RPMI7951 (cell line): ENCODE data around the gene RTN4R. TPM values are rescaled to one million over a fixed set of nuclear protein-coding genes. Genes with fewer than 3 reads are reported as not detected.

ENCODE experiments used
- DNase-seq: peaks from one replicate; pipeline ENCODE4 v3.0.0-alpha.2; 2012; ENCODE audit warnings: low read depth
- total RNA-seq: library from RNA; depleted of rRNA; stranded (reverse); fragments of >200 nt; shearing (Covaris generic); gene quantifications from 2 replicates; pipeline ENCODE4 v1.2.3, GENCODE V29; 2014

The RTN4R gene
- total RNA-seq, 1 experiment from 2014 or later: 0.12 TPM

DNA sequence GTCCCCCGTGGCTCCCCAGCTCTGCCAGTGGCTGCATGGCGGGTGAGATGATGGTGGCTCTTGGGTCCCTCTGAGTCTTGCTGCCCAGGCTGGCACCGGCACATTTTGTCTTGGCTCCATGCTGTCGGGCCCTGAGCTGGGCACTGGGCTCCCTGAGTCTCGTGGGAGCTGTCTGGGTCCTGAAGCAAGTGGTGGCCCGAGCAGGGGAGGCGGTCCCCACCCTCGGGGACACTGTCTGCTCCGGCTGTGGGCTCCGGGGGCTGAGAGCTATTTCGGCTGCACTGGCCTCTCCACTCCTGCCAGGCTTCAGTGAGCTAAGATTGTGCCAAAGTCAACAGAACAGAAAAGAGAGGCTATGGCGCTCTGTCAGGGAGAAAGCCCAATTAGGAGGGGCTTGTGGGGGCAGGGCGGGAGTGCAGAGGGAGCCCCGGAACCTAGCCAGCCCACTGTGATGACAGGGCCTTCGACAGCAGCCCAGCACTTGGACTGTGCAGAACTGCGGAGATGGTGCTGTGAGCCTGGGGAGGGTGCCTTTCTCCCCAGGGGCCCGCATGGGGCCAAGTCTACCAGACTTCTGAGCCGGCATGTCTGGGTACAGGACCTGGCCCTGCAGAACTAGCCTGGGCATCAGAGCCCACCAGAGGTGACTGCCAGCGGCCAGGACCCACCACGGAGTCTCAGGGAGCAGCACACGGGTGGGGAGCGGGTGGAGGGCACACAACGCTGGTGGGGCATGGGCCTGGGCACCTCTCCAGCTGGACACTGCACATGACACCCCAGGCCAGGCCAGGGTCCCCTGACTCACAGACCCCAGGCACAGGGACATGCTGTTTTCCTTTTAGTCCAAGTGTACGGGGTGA lies 38.0 kb downstream of the RTN4R start:
- DNase-seq: no peak

DNA sequence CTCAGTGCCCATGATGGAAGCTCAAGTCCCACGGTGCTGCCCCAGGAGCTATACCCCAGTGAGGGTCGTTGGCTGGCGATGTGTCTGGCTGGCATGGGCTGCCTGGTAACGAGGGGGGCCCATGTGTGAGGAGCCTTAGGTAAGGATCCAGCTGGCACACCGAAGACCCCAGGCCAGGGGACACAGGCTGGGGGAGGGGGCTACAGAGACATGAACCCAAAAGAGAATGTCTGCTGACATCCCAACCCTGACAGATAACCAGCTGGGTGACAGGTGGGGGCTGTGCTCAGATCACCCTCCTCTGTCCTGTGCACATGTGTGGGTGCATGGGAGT lies 39.2 kb downstream of the RTN4R start:
- no peak for DNase-seq

- DNase-seq: peak; percentile 7
These were observed 39.8 kb downstream of the RTN4R start for GRCh38 chr22:20228055-20228938.

DNA sequence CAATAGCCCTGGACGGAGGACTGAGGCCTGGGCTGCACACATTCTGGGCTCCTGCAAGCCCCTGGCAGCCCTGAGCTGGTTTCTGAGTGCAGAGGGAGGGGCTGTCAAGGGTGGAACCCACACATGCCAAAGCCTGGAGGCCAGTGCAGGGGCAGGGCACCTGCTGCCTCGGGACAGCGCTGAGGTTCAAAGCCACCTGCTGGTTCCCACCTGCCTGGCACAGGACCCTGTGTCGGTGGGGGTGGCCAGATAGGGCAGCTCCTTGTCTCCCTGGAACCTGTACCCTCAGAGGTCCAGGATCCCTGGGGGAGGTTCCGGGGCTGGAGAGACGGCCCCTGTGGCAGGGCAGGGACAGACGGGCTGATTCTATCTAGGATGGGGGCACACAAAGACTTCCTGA lies 40.8 kb downstream of the RTN4R start:
- no peak for DNase-seq

DNA sequence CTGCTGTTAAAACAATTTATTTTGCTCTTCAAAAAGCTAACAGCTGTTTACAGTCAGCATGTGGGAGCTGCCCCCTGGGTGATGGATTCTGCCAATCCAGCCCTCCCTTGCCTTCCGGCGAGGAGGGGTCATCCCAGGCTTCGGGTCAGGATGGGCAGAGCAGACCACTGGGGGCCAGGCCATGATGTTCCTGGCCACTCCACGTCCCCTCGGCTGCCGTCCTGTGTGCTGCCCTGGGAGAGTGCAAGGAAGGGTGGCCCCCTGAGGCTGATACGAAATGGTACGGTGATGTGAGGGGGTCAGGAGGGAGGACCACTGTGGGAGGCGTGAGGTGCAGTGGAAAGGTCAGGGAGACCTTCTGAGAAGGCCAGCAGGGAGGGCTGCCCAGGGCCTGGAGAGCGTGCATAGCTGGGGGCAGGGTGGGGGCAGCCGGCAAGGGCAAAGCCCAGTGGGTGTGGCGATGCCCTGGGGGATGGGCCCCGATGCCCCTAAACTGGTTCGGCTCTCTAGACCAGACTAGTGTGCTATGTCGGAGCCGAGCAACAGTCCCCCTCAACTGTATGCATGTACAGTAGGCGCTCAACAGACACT lies 41.3 kb downstream of the RTN4R start:
- DNase-seq: no peak

DNA sequence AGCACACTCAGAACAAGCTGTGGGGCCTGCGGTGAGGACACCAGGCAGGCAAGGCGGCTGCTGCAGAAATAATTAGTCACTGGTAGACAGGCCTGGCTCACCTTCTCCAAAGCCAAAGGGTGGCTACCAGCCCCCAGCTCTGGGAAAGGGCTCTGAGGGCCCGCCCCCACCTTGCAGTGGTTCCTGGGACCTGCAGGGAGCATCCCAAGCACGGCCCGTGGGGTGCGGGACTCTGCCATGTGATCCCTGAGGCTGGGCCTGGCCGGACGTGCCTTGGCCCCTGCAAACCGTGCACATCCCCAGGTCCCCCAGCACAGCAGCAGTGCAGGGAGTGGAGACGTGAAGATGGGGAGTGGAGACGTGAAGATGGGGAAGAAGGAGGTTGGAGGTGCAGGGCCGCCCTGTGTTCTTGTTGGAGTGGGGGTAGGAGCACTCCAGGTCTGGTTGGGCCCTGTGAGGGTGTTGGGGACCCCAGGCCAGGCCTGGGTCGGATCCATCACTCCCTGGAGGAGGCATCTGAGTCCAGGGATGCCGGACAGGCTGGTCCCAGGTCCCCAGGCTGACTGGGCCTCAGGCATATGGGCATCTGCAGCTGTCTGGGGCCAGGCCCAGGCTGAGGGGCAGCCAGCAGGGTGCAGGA lies 41.9 kb downstream of the RTN4R start:
- DNase-seq: no peak

GRCh38 chr22:20225693-20225966 lies 42.5 kb downstream of the RTN4R start:
- no peak for DNase-seq

- no peak for DNase-seq
These were observed 43.0 kb downstream of the RTN4R start for GRCh38 chr22:20224917-20225692.

DNA sequence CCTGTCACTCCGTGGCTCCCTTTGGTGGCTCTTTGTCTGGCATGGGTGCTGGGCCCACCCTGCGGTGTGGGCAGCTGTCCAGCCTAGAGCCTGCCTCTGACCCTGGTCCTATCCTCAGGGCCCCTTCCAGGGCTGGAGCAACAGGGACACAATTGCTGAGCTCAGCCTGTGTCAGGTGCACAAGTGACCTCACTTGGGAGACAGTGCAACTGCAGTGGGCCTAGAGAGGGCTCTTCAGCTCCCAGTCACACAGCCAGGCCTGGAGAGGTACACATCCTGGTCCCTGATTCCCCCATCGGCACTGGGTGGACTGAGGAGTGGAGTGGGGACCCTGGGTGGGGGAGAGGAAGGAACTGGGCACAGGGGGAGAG lies 43.9 kb downstream of the RTN4R start:
- DNase-seq: no peak

DNA sequence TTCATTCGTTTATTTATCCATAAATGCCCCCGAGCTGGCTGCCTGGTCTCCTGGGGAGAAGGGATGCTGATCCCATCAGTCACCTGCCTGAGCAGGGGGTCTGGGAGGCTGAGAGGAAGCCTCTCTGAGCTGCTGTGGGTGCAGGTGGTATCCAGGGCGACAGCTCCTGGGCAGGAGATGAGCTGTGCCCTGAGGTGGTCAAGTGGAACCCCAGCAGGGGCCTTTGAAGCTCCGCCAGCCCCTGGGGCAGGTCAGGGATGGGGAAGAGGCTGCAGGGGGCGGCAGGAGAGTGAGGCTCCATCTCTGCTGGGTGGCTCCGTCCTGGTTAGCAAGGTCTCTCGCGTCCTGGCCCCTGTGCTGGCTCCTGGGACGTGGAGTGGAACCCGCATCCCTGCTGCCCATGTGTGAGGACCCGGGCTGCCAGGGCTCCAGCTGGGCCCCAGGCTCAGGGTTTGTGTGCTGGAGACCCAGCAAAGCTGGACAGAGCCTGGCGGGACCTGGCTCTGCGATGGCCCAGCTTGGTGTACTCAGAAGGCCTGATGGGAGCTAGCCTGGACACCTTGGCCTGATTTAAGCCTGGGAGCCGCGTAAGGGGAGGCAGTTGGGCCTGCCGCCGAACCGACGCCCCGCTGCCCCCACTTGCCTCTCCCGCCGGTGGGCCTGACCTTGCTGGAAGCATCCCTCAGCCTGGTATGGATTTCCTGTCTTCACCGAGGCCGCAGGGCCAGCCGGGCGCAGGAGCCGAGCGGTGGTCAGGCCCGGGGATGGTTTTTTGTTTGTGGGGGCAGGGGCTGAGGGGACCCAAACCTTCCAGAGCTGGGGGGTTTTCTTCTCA lies 44.5 kb downstream of the RTN4R start:
- no peak for DNase-seq

- no peak for DNase-seq
These were observed 45.2 kb downstream of the RTN4R start for GRCh38 chr22:20222764-20223420.

DNA sequence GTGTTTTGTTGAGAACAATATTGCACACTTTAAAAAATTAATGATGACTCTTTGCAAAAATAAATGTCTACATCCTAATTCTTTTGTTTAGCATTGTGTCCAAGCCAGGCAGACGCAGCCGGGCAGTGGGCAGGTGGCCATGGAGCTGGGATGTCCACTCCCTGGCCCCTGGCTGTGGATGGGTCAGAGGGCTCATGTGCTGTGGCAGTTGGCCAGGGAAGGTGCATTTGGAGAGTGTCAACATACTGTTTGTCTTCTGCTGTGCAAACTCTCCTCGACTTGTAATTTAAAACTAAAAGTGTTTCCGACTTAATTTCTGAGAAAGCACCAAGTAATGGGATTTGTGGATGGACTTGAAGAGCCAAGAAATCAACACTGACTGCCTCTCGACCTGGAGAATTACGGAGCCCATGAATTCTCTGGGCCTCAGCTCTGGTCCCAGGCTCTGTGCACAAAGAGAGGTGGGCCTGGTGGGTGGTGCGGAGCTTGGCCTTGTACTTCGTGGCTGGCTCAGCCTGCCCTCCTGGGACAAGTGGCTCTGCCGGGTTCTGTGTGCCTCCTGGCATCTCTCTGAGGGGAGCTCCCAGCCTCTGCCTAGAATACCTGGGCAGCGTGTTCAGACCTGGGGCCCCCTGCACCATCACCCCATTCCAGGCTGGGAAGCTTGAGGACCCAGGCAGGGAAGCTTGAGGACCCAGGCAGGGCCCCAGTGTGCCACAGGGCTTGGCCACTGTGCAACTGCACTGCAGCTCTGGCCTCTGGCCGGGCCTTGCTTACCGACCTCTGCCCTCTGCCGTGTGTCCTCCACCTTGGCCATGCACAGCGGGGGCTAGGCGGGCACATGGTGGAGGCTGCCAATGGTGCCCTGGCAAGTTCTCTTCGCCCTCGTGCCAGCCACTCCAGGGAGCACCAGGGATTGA lies 46.4 kb downstream of the RTN4R start:
- DNase-seq: no peak

GRCh38 chr22:20220629-20221026 lies 47.5 kb downstream of the RTN4R start:
- DNase-seq: no peak

DNA sequence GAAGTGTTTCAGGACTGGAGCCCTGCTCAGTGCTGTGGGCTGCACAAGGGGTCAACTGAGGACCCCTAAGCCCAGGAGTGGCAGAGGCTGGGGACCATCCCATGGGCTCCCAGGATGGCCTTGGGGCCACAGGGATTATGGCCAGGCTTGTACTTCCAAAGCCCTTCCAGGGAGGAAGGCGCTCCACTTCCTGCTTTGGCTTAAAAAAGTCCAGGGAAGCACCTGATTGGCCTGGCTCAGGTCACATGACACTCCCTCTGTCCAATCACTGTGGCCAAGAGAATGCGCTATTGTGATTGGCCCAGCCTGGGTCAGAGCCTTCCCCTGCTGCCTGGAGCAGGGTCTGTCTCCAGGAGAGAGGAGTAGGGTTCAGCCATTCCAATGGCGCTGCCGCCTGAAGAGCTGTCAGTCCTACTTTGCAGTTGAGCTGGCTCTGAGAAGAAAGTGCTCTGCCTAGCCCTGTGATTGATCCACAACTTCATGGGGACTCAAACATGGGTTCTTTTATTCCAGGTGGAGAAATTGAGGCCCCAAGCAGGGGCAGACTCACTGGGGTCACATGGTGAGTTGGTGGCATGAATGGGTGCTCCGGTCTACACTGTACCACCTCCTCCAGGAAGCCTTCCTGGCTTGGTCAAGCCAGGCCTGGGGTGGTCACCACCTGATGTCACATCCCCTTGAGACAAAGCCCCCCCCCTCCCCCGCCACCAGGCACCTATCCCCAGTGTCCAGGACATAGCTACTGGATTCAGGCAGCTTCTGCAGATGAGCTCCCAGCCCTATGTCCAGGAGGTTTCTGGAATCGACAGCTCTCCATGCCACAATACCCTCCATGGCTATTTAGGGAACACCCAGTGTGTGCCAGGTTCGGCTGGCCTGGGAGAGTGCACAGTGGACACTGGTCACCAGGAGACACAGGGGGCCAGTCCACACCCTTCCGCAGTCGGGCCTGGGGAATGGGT lies 48.2 kb downstream of the RTN4R start:
- DNase-seq: no peak

GRCh38 chr22:20218987-20219386 lies 49.1 kb downstream of the RTN4R start:
- no peak for DNase-seq

GRCh38 chr22:20218326-20218872 lies 49.7 kb downstream of the RTN4R start:
- DNase-seq: no peak

DNA sequence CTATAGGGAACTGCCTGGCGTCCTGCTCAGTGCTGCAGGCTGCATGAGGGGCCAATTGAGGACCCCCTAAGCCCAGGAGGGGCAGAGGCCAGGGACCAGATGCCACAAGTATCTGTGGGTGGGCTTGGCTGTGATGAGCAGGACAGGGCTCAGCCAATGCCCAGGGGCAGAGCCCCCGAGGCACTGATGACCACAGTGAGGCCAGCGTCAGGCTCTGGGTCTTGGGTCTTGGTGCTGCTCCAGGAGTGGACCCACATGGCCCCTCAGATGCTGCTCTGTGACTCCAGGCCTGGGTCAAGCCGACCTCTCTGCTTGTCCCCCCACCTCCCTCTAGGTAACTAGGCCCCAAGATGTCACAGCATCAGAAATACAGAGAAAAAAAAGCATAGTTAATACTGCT lies 50.6 kb downstream of the RTN4R start:
- no peak for DNase-seq
